HCT116 (cell line): ENCODE measurements around the gene JDP2. TPM values are rescaled to one million over a fixed set of nuclear protein-coding genes. Genes with fewer than 3 reads are reported as not detected.

Experiments used
- ATAC-seq: fragments of 200-7000 bp; cut with Tn5 transposase; 2 replicates; pipeline ENCODE4 v1.9.1; 2020; ENCODE audit warnings: mild to moderate bottlenecking, moderate library complexity
- BruUV-seq: library from RNA; stranded (reverse); fragments of 400-500 nt; replicated peaks from 2 replicates; lab custom pipeline; 2021; lab: Mats Ljungman, UMichigan
- CTCF ChIA-PET: fragments of 300-600 bp; sonication (Branson Sonifier 250); formaldehyde crosslinking; loops from one replicate; lab custom pipeline; 2021; ENCODE audit warnings: antibody characterized with exemption; lab: Charles Lee
- POLR2A ChIA-PET: fragments of 300-600, 350-600 bp; sonication (Branson Sonifier 250); formaldehyde crosslinking; loops from one replicate; lab custom pipeline; 2021; ENCODE audit warnings: antibody characterized with exemption; lab: Charles Lee
- RAD21 ChIA-PET, 2 experiments: fragments of 300-600 bp; sonication (Branson Sonifier 250); formaldehyde crosslinking; loops; one replicate each; lab custom pipeline; 2023; ENCODE audit warnings: low total read pairs in 2 of 2; ENCODE audit not compliant: uncharacterized antibody in 2 of 2, unreplicated experiment in 2 of 2, low non-redundant PET in 1 of 2; lab: Charles Lee
- DNase-seq: peaks from one replicate; pipeline ENCODE4 v3.0.0-alpha.2; 2010; ENCODE audit warnings: low read depth, low spot score
- H2AFZ ChIP-seq: fragments of 200-600 bp; shearing (Covaris generic), sonication (generic); 2 replicates; pipeline ENCODE4 v1.6.1; 2017; ENCODE audit warnings: low read depth, mixed run types, mixed read lengths, antibody characterized with exemption, low read length; ENCODE audit not compliant: poor library complexity, severe bottlenecking
- H3K27ac ChIP-seq: 2 replicates; pipeline ENCODE4 v1.5.1; 2012; ENCODE audit warnings: low read depth, low read length
- H3K27me3 ChIP-seq: fragments of 200-600 bp; sonication (generic); 2 replicates; pipeline ENCODE4 v1.6.1; 2016; ENCODE audit warnings: mixed run types, low read length, mixed read lengths; ENCODE audit not compliant: insufficient read depth
- H3K36me3 ChIP-seq, 2 experiments: fragments of 200-500 bp in 1 of 2; fragments of 200-600 bp in 1 of 2; sonication (Bioruptor generic) in 1 of 2; sonication (generic) in 1 of 2; 2 replicates each; pipeline versions ENCODE4 v1.5.1 to v1.6.1; 2014 to 2016; ENCODE audit warnings: low read length in 2 of 2, inconsistent platforms in 1 of 2, mixed read lengths in 1 of 2, mixed run types in 1 of 2; ENCODE audit not compliant: insufficient read depth in 2 of 2, control insufficient read depth in 1 of 2
- H3K4me1 ChIP-seq, 2 experiments: fragments of 200-600 bp in 1 of 2; sonication (generic) in 1 of 2; 2 replicates each; pipeline versions ENCODE4 v1.5.1 to v1.6.1; 2012 to 2017; ENCODE audit warnings: low read length in 2 of 2, inconsistent platforms in 1 of 2, mild to moderate bottlenecking in 1 of 2, mixed read lengths in 1 of 2, mixed run types in 1 of 2, moderate library complexity in 1 of 2; ENCODE audit not compliant: insufficient read depth in 2 of 2, control insufficient read depth in 1 of 2
- H3K4me2 ChIP-seq: fragments of 200-600 bp; sonication (generic); 2 replicates; pipeline ENCODE4 v1.6.1; 2017; ENCODE audit warnings: mixed run types, low read length, mixed read lengths
- H3K4me3 ChIP-seq, 2 experiments: fragments of 200-600 bp in 1 of 2; sonication (generic) in 1 of 2; replicated peaks in 1 of 2; 2 replicates each; pipeline ENCODE4 v1.5.1; 2011 to 2016; ENCODE audit warnings: low read length in 2 of 2, control low read depth in 1 of 2, low read depth in 1 of 2, mild to moderate bottlenecking in 1 of 2, mixed read lengths in 1 of 2, mixed run types in 1 of 2
- H3K79me2 ChIP-seq: fragments of 200-600 bp; sonication (generic); 2 replicates; pipeline ENCODE4 v1.6.1; 2017; ENCODE audit warnings: mild to moderate bottlenecking, mixed run types, low read length, moderate library complexity, mixed read lengths; ENCODE audit not compliant: insufficient read depth
- H3K9ac ChIP-seq: fragments of 200-600 bp; sonication (generic); 2 replicates; pipeline ENCODE4 v1.6.1; 2016; ENCODE audit warnings: low read length, mixed read lengths
- H3K9me2 ChIP-seq: fragments of 200-600 bp; sonication (generic), shearing (Covaris generic); 2 replicates; pipeline ENCODE4 v1.6.1; 2017; ENCODE audit warnings: mixed run types, mild to moderate bottlenecking, moderate library complexity; ENCODE audit not compliant: insufficient read depth
- H3K9me3 ChIP-seq, 2 experiments: fragments of 200-500 bp in 1 of 2; fragments of 200-600 bp in 1 of 2; sonication (Bioruptor generic) in 1 of 2; sonication (generic) in 1 of 2; 2 replicates each; pipeline ENCODE4 v1.6.1; 2014 to 2017; ENCODE audit warnings: low read length in 2 of 2, mixed read lengths in 2 of 2, inconsistent platforms in 1 of 2, low read depth in 1 of 2, mild to moderate bottlenecking in 1 of 2, mixed run types in 1 of 2, moderate library complexity in 1 of 2; ENCODE audit not compliant: control insufficient read depth in 1 of 2, insufficient read depth in 1 of 2
- H4K20me1 ChIP-seq: fragments of 200-600 bp; sonication (generic), shearing (Covaris generic); 2 replicates; pipeline ENCODE4 v1.6.1; 2017; ENCODE audit warnings: mixed run types, mild to moderate bottlenecking, moderate library complexity; ENCODE audit not compliant: insufficient read depth
- ATF3 ChIP-seq: IDR thresholded peaks from 2 replicates; pipeline ENCODE4 v1.6.1; 2012
- CEBPB ChIP-seq: IDR thresholded peaks from 2 replicates; pipeline ENCODE4 v1.6.1; 2012; ENCODE audit warnings: low read depth
- CTCF ChIP-seq, 3 experiments: fragments of 200-600 bp in 1 of 3; sonication (generic) in 1 of 3; IDR thresholded peaks in 2 of 3; conservative IDR thresholded peaks in 1 of 3; 2 replicates each; pipeline ENCODE4 v1.5.1; 2012 to 2017; ENCODE audit warnings: low read depth in 2 of 3, low read length in 2 of 3, antibody characterized with exemption in 1 of 3, borderline replicate concordance in 1 of 3, control low read depth in 1 of 3, mild to moderate bottlenecking in 1 of 3, mixed read lengths in 1 of 3, mixed run types in 1 of 3, moderate library complexity in 1 of 3; ENCODE audit not compliant: insufficient read depth in 1 of 3
- EGR1 ChIP-seq: IDR thresholded peaks from 2 replicates; pipeline ENCODE4 v1.6.1; 2012; ENCODE audit warnings: low read depth
- ELF1 ChIP-seq: IDR thresholded peaks from 2 replicates; pipeline ENCODE4 v1.6.1; 2012; ENCODE audit warnings: low read depth, borderline replicate concordance
- EZH2phosphoT487 ChIP-seq: fragments of 200-600 bp; IDR thresholded peaks from 2 replicates; pipeline ENCODE4 v1.6.1; 2018; ENCODE audit warnings: antibody characterized with exemption, borderline replicate concordance
- FOSL1 ChIP-seq: IDR thresholded peaks from 2 replicates; pipeline ENCODE4 v1.6.1; 2012; ENCODE audit warnings: low read depth
- JUND ChIP-seq: IDR thresholded peaks from 2 replicates; pipeline ENCODE4 v1.6.1; 2012
- MAX ChIP-seq: IDR thresholded peaks from 2 replicates; pipeline ENCODE4 v1.6.1; 2012
- POLR2A ChIP-seq: IDR thresholded peaks from 2 replicates; pipeline ENCODE4 v1.7.0; 2011; ENCODE audit warnings: borderline replicate concordance; ENCODE audit not compliant: insufficient read depth, insufficient read length; ENCODE audit errors: extremely low read depth
- REST ChIP-seq: IDR thresholded peaks from 2 replicates; pipeline ENCODE4 v1.6.1; 2012; ENCODE audit warnings: low read depth
- SIN3A ChIP-seq: IDR thresholded peaks from 2 replicates; pipeline ENCODE4 v1.6.1; 2012; ENCODE audit warnings: low read depth
- SP1 ChIP-seq: IDR thresholded peaks from 2 replicates; pipeline ENCODE4 v1.6.1; 2012; ENCODE audit warnings: low read depth
- TCF7L2 ChIP-seq: IDR thresholded peaks from 2 replicates; pipeline ENCODE4 v1.7.0; 2011; ENCODE audit warnings: borderline replicate concordance, inconsistent platforms; ENCODE audit not compliant: insufficient read depth, insufficient read length; ENCODE audit errors: extremely low read depth
- ZBTB33 ChIP-seq: IDR thresholded peaks from 2 replicates; pipeline ENCODE4 v1.6.1; 2011; ENCODE audit warnings: mild to moderate bottlenecking, low read length, moderate library complexity; ENCODE audit not compliant: insufficient replicate concordance; ENCODE audit errors: extremely low read depth
- ZFX ChIP-seq: fragments of 450-650 bp; IDR thresholded peaks from 2 replicates; pipeline ENCODE4 v1.6.1; 2017
- intact Hi-C: fragments of 100-400 bp; cut with micrococcal nuclease; formaldehyde crosslinking; loops from 2 replicates; pipeline ENCODE4 v1.10.0; 2022
- total RNA-seq: library from RNA; stranded (reverse); gene quantifications from one replicate; pipeline ENCODE4 v1.2.1, GENCODE V29; 2021; ENCODE audit not compliant: unreplicated experiment

Gene JDP2
- total RNA-seq, 1 experiment from 2014 or later, result 25.4 TPM

- Histone ChIP-seq H3K9me3 (no peaks in the 10 kb centered on the region), H4K20me1 (no peaks in the 10 kb centered on the region), H3K9me2 (no peaks in the 10 kb centered on the region), H3K4me1 (no peaks in the 10 kb centered on the region), H3K27ac (no peak overlapping the region), H3K79me2 (no peaks in the 10 kb centered on the region), H3K27me3 (peaks cover 6% of the 10 kb centered on the region; the same call in 1 of the 2 replicates), H3K36me3 (no peaks in the 10 kb centered on the region), H3K4me3 (no peak overlapping the region), H2AFZ (no peak overlapping the region), H3K4me2 (no peak overlapping the region), H3K9ac (no peak overlapping the region)
- ChIA-PET CTCF (interaction anchor here (1.5 kb wide), 1 partner anchor 40 kb away, joined by 5 read pairs; no protein-coding TSS in a partner anchor), RAD21 (no interaction called here), POLR2A (no interaction called here)
- TF ChIP-seq MAX (no peak), POLR2A (no peak), CEBPB (no peak), CTCF (IDR thresholded peaks at IDR 0.05 in 2 of 3, conservative IDR thresholded peaks at IDR 0.05 in 1 of 3; ENCODE audit: borderline replicate concordance in 1 of 3, insufficient read depth in 1 of 3, low read depth in 2 of 3, low read length in 2 of 3) (no peak), REST (no peak), FOSL1 (no peak), ZFX (no peak), EZH2phosphoT487 (no peak), ATF3 (no peak), EGR1 (no peak), ZBTB33 (no peak), JUND (no peak), ELF1 (no peak), SP1 (no peak), SIN3A (no peak), TCF7L2 (no peak)
- intact Hi-C loops, result no loop called here
- no peak for DNase-seq
- BruUV-seq, result no TSS peak
- ATAC-seq, result no peak
Measured at GRCh38 chr14:75520852-75521251, 93.0 kb downstream of the JDP2 start.
